Dedifferentiated amniotic fluid mesenchymal stem cell (primary cell): ENCODE results near the gene LIMS2.

Experiments
- DNase-seq: peaks from one replicate; pipeline ENCODE4 v3.0.0-alpha.2; 2016; ENCODE audit errors: extremely low spot score

Gene LIMS2

DNA sequence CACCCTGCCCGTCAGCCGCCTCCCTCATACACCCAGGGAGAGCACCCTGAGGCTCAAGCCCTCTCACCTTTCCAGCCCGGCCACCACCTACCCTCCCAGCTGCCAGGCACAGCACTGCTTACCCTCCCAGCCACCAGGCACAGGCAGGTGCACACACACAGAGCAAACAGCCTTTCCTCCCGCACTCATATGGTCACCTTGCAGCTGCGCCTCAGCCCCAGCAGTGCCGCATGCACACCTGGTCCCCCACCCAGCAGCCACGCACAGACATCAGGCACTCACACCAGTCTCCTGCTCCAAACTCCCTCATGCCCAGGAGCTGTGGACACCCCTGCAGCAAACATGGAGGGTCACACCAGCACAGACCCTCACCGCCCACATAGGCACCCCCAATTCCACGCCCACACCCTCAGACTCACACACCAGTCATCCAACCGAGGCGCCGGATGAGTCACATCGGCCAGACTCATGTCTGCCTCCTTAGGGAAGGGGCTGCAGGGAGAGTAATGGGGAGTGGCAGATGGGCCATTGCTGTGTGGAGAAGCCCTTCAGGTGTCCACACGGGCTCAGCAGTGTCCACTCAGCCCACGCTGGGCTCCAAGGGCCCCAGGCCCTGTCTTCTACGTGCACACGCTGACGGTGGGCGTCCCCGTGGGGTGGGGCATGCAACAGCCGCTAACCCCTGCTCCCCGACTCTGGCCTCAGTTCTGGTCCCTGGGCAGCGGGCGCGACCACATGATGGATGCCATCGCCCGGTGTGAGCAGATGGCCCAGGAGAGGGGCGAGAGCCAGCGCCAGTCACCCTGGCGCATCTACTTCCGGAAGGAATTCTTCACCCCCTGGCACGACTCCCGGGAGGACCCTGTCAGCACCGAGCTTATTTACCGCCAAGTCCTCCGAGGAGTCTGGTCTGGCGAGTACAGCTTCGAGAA lies 51.7 kb downstream of the LIMS2 start:
- no peak for DNase-seq

DNA sequence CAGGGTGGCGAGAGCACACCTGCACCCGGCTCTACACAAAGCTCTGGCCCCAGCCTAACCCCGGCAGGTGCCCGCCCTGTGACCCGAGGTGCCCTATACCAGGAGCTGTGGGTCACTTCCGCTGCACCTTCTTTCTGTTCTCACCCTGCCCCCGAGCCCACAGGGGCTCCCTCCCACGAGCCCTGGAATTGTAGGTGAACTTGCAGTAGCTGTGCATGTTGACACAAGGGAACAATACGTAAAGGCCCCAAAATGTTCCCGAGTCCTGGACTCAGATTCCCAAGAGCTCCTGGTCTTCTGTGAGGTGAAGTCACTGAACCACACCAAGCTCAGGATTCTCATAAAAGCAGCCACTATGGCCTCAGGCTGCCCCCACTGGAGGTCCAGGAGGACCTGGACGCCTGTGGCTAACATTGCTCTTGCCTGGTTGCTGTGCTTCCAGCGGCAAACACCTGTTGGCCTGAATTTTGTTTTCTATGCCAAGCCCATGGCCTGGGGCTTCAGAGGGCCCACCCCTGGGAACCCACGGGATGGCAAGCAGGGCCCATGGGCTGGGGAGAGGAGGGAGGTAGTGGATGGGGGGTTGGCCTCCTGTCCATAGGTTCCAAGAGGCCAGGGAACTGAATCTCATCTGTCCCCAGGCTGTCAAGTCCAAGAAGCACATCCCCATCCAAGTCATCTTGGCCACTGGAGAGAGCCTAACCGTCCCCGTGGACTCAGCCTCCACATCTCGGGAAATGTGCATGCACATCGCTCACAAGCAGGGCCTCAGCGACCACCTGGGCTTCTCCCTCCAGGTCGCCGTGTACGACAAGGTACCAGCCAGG lies 52.6 kb downstream of the LIMS2 start:
- no peak for DNase-seq

DNA sequence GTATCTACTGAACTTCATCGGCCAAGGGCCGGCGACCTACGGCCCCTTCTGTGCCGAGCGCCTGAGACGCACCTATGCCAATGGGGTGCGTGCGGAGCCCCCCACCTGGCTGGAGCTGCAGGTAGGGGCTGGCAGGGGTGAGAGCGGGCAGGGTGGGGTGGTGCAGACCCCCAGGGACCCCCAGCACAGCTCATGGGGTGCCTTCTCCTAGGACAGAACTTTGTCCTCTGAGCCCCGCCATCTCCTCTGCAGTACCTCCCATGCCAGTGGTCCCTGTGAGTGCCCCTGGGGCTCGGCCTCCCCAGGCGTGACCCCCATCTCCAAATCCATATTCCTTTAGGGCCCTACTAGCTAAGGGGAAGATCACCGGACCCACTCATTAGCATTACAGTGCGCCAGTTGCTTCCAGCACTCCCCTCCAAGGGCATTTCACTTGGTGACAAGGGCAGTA lies 53.3 kb downstream of the LIMS2 start:
- no peak for DNase-seq

DNA sequence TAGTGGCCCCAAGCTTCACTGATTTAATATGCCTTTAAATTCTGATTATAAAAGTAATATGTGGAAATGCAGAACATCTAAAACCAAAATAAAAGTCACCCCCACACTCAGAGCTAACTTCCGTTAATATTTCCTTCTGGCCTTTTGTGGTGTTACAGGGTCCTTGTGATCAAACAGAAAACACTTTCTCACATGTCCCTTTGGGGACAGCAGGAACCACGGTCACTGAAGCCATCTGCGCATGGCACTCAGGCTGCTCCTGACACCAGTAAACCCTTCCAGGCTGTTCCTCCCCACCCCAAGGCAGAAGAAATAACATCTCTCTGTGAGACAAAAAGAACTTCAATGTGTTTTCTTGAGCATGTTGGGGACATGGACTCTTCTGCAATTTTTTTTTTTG lies 54.5 kb downstream of the LIMS2 start:
- no peak for DNase-seq

- no peak for DNase-seq
These were observed 55.2 kb downstream of the LIMS2 start for GRCh38 chr2:127619877-127620705.

GRCh38 chr2:127619203-127619590 lies 56.1 kb downstream of the LIMS2 start:
- no peak for DNase-seq

- DNase-seq = no peak
These were observed 56.7 kb downstream of the LIMS2 start for GRCh38 chr2:127618551-127619202.

- DNase-seq = peak; percentile 73
These were observed 59.7 kb downstream of the LIMS2 start for GRCh38 chr2:127615511-127616166.

- peak; percentile 41 for DNase-seq
These were observed 60.6 kb downstream of the LIMS2 start for GRCh38 chr2:127614731-127615130.

GRCh38 chr2:127614246-127614645 lies 61.1 kb downstream of the LIMS2 start:
- DNase-seq = no peak

DNA sequence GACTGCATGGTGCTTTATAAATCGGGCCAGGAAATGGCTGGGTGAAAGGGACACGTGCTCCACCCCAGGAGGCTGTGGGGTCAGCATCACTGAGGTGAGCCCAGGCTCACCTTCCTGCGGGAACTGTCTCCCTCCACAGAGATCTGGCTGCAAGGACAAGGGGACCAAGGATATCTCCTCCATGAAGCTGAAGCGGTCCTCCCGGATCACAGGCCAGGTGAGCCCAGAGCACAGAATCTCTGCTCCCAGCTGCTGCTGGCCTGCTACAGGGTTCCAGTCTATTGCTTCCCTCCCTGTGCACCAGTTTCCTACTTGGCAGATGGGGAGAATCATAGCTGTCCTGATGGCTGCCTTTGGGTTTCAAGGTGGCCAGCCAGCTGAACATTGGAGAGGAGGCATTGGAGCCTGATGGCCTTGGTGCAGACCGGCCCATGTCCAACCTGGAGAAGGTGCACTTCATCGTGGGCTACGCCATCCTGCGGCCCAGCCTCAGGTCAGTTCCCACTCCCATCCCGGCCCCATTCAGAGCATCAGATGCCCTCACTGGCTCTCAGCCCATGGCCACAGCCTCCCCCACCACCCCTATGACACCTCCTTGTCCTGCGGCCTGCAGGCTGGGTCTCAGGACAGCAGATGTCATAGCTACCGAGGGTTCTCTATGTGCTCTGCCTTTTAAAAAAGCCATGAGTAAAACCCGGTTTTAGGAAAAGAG lies 63.1 kb downstream of the LIMS2 start:
- no peak for DNase-seq

GRCh38 chr2:127611076-127611925 lies 64.0 kb downstream of the LIMS2 start:
- DNase-seq = no peak

GRCh38 chr2:127610561-127610960 lies 64.8 kb downstream of the LIMS2 start:
- no peak for DNase-seq

DNA sequence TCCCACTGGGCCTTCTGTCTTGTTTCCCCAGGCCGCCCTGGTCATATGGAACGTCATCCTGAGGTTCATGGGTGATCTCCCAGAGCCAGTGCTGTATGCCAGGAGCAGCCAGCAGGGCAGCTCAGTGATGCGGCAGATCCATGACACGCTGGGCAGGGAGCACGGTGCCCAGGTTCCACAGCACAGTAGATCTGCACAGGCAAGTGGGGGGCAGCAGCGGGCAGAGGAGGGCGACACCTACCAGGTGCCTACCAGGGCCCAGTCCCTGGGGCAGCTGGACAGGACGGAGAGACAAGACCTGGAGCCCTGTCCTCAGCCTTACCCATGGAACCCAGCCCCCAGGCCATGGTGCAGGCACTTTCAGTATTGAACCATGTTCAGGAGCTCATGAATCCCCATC lies 65.5 kb downstream of the LIMS2 start:
- no peak for DNase-seq

DNA sequence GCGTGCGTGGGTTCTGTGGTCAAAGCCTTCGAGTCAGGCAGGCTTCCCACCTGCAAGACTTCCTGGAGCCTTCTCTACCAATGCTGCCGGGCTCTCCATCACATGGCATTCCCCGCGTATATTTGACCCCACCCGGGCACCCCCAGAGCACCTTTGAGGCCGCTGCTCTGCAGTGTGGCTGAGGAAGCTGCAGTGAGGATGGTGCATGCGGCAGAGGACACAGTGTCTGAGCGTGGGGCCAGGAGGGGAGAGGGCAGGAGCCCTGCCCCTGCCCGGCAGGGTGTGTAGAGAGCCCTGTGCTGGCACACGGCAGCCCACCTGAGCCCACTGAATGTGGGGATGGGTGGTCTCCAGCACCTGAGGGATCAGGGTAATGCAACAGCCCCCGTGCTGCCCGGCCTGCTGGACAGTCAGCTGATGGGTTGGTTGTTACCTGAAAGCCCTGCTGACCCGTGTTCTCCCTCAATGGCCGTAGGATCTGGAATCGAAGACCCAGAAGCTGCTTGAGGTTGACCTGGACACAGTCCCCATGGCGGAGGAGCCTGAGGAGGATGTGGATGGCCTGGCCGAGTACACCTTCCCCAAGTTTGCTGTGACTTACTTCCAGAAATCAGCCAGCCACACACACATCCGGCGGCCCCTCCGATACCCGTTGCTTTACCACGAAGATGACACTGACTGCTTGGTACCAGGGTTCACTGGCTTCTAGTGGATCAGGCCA lies 66.1 kb downstream of the LIMS2 start:
- DNase-seq = no peak

DNA sequence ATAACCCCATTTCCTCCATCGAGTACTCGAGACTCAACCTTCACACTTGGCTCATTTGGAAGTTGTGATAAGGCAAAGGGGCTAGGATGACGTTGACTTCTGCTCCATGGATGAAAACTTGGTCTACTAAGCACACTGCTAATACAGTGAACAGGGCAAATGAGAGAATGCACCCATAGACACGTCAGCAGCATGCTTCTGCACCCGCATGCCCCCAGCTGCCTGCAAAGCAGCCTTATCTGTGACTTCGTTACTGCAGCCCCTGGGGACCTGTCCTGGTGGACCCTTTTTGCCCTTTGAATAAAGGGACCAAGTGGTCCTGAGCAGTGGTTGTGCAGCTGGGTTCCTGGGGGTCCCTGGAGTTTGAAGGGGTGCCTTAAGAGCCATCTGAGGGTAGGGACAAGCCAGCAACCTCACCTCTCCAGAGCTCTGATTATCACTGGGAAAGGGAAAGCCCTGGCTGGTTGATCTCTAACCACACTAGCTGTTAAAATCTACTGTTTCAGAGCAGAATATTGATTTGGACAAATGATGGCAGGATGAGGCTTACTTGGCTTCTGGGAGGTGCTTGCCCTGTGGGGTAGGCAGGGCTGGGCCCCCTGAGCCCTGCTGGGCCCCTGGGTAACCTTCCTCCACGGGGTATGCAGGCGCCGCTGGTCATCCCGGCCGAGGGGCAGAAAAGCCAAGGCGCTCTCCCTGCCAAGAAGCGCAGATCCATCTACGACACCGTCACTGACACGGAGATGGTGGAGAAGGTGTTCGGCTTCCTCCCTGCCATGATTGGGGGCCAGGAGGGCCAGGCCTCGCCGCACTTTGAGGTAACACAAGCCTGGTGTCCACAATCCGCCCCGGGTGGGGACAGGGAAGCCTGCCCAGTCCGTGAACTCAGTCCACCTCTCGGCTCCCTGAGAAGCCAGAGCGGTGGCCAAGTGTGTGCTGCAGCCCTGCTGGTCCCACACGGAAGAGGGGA lies 67.0 kb downstream of the LIMS2 start:
- DNase-seq = no peak

- DNase-seq = no peak
These were observed 67.9 kb downstream of the LIMS2 start for GRCh38 chr2:127607399-127607908.
